Psoas muscle (tissue), 8 donors: Measurements from ENCODE around the gene RAB11FIP2. TPM values are rescaled to one million over a fixed set of nuclear protein-coding genes. Genes with fewer than 3 reads are reported as not detected.

Experiments
- ATAC-seq, 4 donors: fragments of 200-7000 bp; cut with Tn5 transposase; one replicate each; pipeline ENCODE4 v1.9.1; 2020; ENCODE audit warnings: moderate library complexity in 3 of 4, mild to moderate bottlenecking in 2 of 4
- DNase-seq, 2 donors: peaks; one replicate each; pipeline ENCODE4 v3.0.0-alpha.2; 2020
- H3K27ac ChIP-seq: fragments of 200-600 bp; one replicate; pipeline ENCODE4 v1.8.0; 2022
- H3K27me3 ChIP-seq, 3 donors: fragments of 200-600 bp in 1 of 3; one replicate each; pipeline versions ENCODE4 v1.6.1 to v1.8.0; 2013 to 2022; ENCODE audit warnings: low read length in 2 of 3, mild to moderate bottlenecking in 2 of 3, moderate library complexity in 1 of 3; ENCODE audit not compliant: insufficient read depth in 3 of 3
- H3K36me3 ChIP-seq, 2 donors: fragments of 200-600 bp in 1 of 2; one replicate each; pipeline versions ENCODE4 v1.6.1 to v1.8.0; 2013 to 2022; ENCODE audit warnings: low read depth in 1 of 2, mild to moderate bottlenecking in 1 of 2, moderate library complexity in 1 of 2; ENCODE audit not compliant: insufficient read depth in 1 of 2
- H3K4me1 ChIP-seq: fragments of 200-600 bp; one replicate; pipeline ENCODE4 v1.8.0; 2022
- H3K4me3 ChIP-seq: fragments of 200-600 bp; one replicate; pipeline ENCODE4 v1.8.0; 2022; ENCODE audit warnings: mild to moderate bottlenecking
- H3K9me3 ChIP-seq: fragments of 200-600 bp; one replicate; pipeline ENCODE4 v1.8.0; 2022
- CTCF ChIP-seq: fragments of 200-600 bp; IDR thresholded peaks from one replicate; pipeline ENCODE4 v1.8.0; 2022; ENCODE audit warnings: antibody characterized with exemption
- WGBS, 3 donors: extraction: QIAGEN DNeasy Blood & Tissue Kit; methylation state at CpG; one replicate each; pipeline versions ENCODE4 v1.1.6 to v1.1.7; 2013; 5-methylcytosine and 5-hydroxymethylcytosine counted together
- intact Hi-C, 2 donors: fragments of 100-400 bp; cut with DNase I; formaldehyde crosslinking; loops; one replicate each; pipeline versions ENCODE4 v1.11.0 to v1.14.2; 2022
- polyA plus RNA-seq, 3 donors: library from polyadenylated mRNA; stranded (reverse); fragments of 200-250 nt; gene quantifications; one replicate each; pipeline ENCODE4 v1.2.3, GENCODE V29; 2013
- total RNA-seq, 4 donors: library from RNA; stranded (reverse); fragmentation: NEBNext Ultra II Directional in 2 of 4; extraction: Animal tissue kit (Norgen Biotek cat#: 25700) in 2 of 4; gene quantifications; one replicate each; pipeline versions ENCODE4 v1.2.1 to v1.2.4, GENCODE V29; 2021 to 2023
- donor health status: healthy with polysubstance abuse.
- donor health status: DM: no; HTN: no; CAD: no; lungs with moderate emphysema.
- donor health status: Bipolar disorder and iron deficiency.
- donor health status: healthy.
- donor health status: DM: yes; HTN: yes; CAD: no.
- donor health status: DM: no; HTN: no; CAD: no.
- donor health status: DM: no; HTN: no; CAD: no.
- donor health status: DM: yes; HTN: yes; CAD: no.

RAB11FIP2 gene
- total and polyA plus RNA-seq, 7 donors = 3.1 to 13.6 (median 10.4) TPM

GRCh38 chr10:117955176-117955575, 91.6 kb downstream of the RAB11FIP2 start:
- DNase-seq (no peak), ATAC-seq (no peak)
- Histone ChIP-seq H3K4me3 (no peak overlapping the region), H3K4me1 (no peaks in the 10 kb centered on the region), H3K36me3 (no peaks in the 10 kb centered on the region), H3K27me3 (no peaks in the 10 kb centered on the region), H3K9me3 (no peaks in the 10 kb centered on the region), H3K27ac (no peak overlapping the region)
- intact Hi-C loops = no loop called here
- TF ChIP-seq CTCF = no peak
- 54 to 75% (median 58%) methylated on average over 1 of the region's 1 CpG for WGBS, 3 donors
